HG03469 (cell line): Measurements from ENCODE around the gene TAP1.
"Not testable (repeated sequence)": the region's sequence is repeated elsewhere in the genome, so short reads cannot be mapped to it uniquely, and the experiment has no call there.

Experiments used
- ATAC-seq: cut with Tn5 transposase; IDR thresholded peaks from one replicate; pipeline ENCODE4 v1.9.1; 2021; ENCODE audit warnings: mild to moderate bottlenecking, moderate library complexity, moderate number of reproducible peaks; ENCODE audit not compliant: unreplicated experiment

TAP1 gene

GRCh38 chr6:32853541-32854375 is at the start of gene TAP1, which contains the start of gene PSMB9:
Gene TAP1, minus strand, starts transcription at chr6:32853704. Its CDS starts 68 bp downstream, at chr6:32853636.
Gene PSMB9, plus strand, starts transcription at chr6:32854192. Its CDS starts 38 bp downstream, at chr6:32854230.
- ATAC-seq, result peak; percentile 57

- ATAC-seq, result no peak
These were observed 41.5 kb upstream of the TAP1 start for GRCh38 chr6:32895006-32895345.

- ATAC-seq, result peak; percentile 92
These were observed 40.8 kb upstream of the TAP1 start for GRCh38 chr6:32894085-32895005.

GRCh38 chr6:32890831-32891230 is 37.3 kb upstream of the TAP1 start:
- no peak for ATAC-seq

GRCh38 chr6:32889533-32889932 is 36.0 kb upstream of the TAP1 start:
- ATAC-seq, result no peak

- no peak for ATAC-seq
These were observed 35.1 kb upstream of the TAP1 start for GRCh38 chr6:32888576-32888975.

GRCh38 chr6:32887616-32888015 is 34.1 kb upstream of the TAP1 start:
- ATAC-seq, result no peak

- ATAC-seq, result no peak
These were observed 33.3 kb upstream of the TAP1 start for GRCh38 chr6:32886681-32887383.

GRCh38 chr6:32885698-32886286 is 32.3 kb upstream of the TAP1 start:
- ATAC-seq, result no peak

- no peak for ATAC-seq
These were observed 30.3 kb upstream of the TAP1 start for GRCh38 chr6:32883789-32884188.

- ATAC-seq, result no peak
These were observed 29.4 kb upstream of the TAP1 start for GRCh38 chr6:32882879-32883250.

- ATAC-seq, result not testable (repeated sequence)
These were observed 27.5 kb upstream of the TAP1 start for GRCh38 chr6:32880962-32881361.

GRCh38 chr6:32879691-32880090 is 26.2 kb upstream of the TAP1 start:
- no peak for ATAC-seq

- no peak for ATAC-seq
These were observed 23.1 kb upstream of the TAP1 start for GRCh38 chr6:32876603-32877002.

GRCh38 chr6:32873947-32874346 is 20.4 kb upstream of the TAP1 start:
- ATAC-seq, result not testable (repeated sequence)

- ATAC-seq, result no peak
These were observed 14.8 kb upstream of the TAP1 start for GRCh38 chr6:32868257-32868788.

GRCh38 chr6:32867554-32868256 is 14.2 kb upstream of the TAP1 start:
- ATAC-seq, result no peak

GRCh38 chr6:32867022-32867477 is 13.5 kb upstream of the TAP1 start:
- ATAC-seq, result no peak

GRCh38 chr6:32865724-32866443 is 12.4 kb upstream of the TAP1 start:
- no peak for ATAC-seq
